Measurements from ENCODE around the gene ACD. TPM values are rescaled to one million over a fixed set of nuclear protein-coding genes. Genes with fewer than 3 reads are reported as not detected.

Gene ACD
- total and polyA plus RNA-seq, 10 donors: 16.9 to 31.7 (median 24.0) TPM

DNA sequence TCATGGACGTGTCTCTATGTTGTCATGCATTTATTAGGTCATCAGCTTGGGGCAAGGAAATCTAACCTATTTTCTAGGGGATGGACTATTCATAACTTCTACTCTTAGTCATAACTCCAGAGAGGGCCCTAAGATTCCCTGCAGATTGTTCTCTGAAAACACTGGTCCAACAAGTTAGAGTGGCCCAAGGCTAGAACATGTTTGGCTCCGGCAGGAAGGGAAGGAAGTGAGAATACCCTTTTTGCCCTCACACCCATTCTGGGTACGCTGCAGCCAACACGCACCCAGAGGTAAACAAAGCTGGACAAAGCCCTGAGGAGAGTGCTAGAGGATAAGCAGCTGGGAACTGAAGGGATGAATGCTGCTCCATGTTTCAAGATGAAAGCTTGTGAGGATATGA is 16.5 kb upstream of the ACD start:
- DNase-seq: peak; percentile 40
- peak overlapping the region in 6 of 8 donors; percentile 39 to 94 (median 72) for H3K27ac ChIP-seq
- H3K9me3 ChIP-seq: no peaks in the 10 kb centered on the region
- TF ChIP-seq POLR2AphosphoS5 (IDR thresholded peaks at IDR 0.05) (peak in 1 of 3 donors; percentile 81), POLR2A (IDR thresholded peaks at IDR 0.05) (no peak)
- TF ChIP-seq, protein P1, sequence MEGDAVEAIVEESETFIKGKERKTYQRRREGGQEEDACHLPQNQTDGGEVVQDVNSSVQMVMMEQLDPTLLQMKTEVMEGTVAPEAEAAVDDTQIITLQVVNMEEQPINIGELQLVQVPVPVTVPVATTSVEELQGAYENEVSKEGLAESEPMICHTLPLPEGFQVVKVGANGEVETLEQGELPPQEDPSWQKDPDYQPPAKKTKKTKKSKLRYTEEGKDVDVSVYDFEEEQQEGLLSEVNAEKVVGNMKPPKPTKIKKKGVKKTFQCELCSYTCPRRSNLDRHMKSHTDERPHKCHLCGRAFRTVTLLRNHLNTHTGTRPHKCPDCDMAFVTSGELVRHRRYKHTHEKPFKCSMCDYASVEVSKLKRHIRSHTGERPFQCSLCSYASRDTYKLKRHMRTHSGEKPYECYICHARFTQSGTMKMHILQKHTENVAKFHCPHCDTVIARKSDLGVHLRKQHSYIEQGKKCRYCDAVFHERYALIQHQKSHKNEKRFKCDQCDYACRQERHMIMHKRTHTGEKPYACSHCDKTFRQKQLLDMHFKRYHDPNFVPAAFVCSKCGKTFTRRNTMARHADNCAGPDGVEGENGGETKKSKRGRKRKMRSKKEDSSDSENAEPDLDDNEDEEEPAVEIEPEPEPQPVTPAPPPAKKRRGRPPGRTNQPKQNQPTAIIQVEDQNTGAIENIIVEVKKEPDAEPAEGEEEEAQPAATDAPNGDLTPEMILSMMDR (IDR thresholded peaks at IDR 0.05 in 8 of 11, conservative IDR thresholded peaks at IDR 0.05 in 3 of 11): no peak
- H3K36me3 ChIP-seq: peaks cover 0 to 46% (median 9%) of the 10 kb centered on the region in 6 donors
- intact Hi-C loops (cut with DNase I; ENCODE audit: low total_unique reads): loop anchor here (10.0 kb wide), 1 partner anchor 248 kb away; no protein-coding TSS in a partner anchor
- 58 to 70% (median 67%) methylated on average over 4 of the region's 4 CpGs for WGBS, 5 donors
- H3K4me1 ChIP-seq: peaks cover 18 to 70% (median 59%) of the 10 kb centered on the region in 6 donors
- H3K4me3 ChIP-seq: no peak overlapping the region
- H3K27me3 ChIP-seq (replicated peaks in 1 of 7): no peaks in the 10 kb centered on the region

DNA sequence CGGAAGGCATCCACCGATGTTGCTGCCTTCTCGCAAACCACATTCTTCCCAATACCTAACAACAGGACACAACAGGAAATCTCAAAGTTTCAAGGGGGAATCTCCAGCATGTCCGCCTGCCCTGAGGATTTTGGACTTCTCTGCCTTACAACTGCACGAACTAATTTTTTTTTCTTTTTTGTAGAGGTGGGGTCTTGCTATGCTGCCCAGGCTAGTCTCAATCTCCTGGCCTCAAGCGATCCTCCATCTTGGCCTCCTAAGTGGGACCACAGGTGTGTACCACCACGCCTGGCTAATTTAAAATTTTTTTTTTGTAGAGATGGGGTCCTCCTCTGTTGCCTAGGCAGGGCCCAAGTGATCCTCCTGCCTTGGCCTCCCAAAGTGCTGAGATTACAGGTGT is 15.9 kb upstream of the ACD start:
- H3K4me3 ChIP-seq: no peak overlapping the region
- 94 to 99% (median 98%) methylated on average over 7 of the region's 7 CpGs for WGBS, 5 donors
- intact Hi-C loops (cut with DNase I; ENCODE audit: low total_unique reads): loop anchor here (10.0 kb wide), 1 partner anchor 249 kb away; no protein-coding TSS in a partner anchor
- H3K9me3 ChIP-seq: no peaks in the 10 kb centered on the region
- H3K27me3 ChIP-seq (replicated peaks in 1 of 7): no peaks in the 10 kb centered on the region
- peak overlapping the region; percentile 19 to 94 (median 66) for H3K27ac ChIP-seq
- TF ChIP-seq, protein P1 (IDR thresholded peaks at IDR 0.05 in 8 of 11, conservative IDR thresholded peaks at IDR 0.05 in 3 of 11): no peak
- TF ChIP-seq POLR2A (IDR thresholded peaks at IDR 0.05): no peak
- no peak for TF ChIP-seq POLR2AphosphoS5 (IDR thresholded peaks at IDR 0.05)
- no peak for DNase-seq
- H3K4me1 ChIP-seq: peaks cover 18 to 74% (median 60%) of the 10 kb centered on the region in 6 donors
- peaks cover 0 to 44% (median 9%) of the 10 kb centered on the region in 6 donors for H3K36me3 ChIP-seq

DNA sequence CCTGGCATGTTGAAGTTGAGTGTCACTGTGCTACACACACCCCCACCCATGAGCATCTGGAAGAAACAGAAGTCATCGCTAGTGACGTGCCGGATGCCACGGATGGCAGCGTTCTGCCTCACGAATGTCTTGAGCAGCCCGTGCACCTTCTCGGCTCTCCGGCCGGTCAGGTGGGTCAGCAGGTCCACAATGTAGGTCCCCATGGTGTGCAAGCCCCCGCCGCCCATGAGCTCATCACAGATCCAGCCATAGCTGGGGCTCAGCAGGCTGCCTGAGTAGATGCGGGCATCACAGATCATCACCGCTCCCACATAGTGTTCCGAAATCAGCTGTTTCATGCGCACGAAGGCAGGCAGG is 15.5 kb upstream of the ACD start:
- TF ChIP-seq, protein P1 (IDR thresholded peaks at IDR 0.05 in 8 of 11, conservative IDR thresholded peaks at IDR 0.05 in 3 of 11): no peak
- TF ChIP-seq POLR2AphosphoS5 (IDR thresholded peaks at IDR 0.05): peak in 1 of 3 donors; percentile 47
- peaks cover 18 to 78% (median 61%) of the 10 kb centered on the region in 6 donors for H3K4me1 ChIP-seq
- DNase-seq: no peak
- peak overlapping the region; percentile 19 to 94 (median 68) for H3K27ac ChIP-seq
- no peaks in the 10 kb centered on the region for H3K9me3 ChIP-seq
- peaks cover 0 to 39% (median 7%) of the 10 kb centered on the region in 6 donors for H3K36me3 ChIP-seq
- no peak overlapping the region for H3K4me3 ChIP-seq
- no peaks in the 10 kb centered on the region for H3K27me3 ChIP-seq (replicated peaks in 1 of 7)
- intact Hi-C loops (cut with DNase I; ENCODE audit: low total_unique reads): loop anchor here (10.0 kb wide), 1 partner anchor 249 kb away; no protein-coding TSS in a partner anchor
- 96 to 98% (median 96%) methylated on average over 10 to 17 of the region's 17 CpGs for WGBS, 5 donors

DNA sequence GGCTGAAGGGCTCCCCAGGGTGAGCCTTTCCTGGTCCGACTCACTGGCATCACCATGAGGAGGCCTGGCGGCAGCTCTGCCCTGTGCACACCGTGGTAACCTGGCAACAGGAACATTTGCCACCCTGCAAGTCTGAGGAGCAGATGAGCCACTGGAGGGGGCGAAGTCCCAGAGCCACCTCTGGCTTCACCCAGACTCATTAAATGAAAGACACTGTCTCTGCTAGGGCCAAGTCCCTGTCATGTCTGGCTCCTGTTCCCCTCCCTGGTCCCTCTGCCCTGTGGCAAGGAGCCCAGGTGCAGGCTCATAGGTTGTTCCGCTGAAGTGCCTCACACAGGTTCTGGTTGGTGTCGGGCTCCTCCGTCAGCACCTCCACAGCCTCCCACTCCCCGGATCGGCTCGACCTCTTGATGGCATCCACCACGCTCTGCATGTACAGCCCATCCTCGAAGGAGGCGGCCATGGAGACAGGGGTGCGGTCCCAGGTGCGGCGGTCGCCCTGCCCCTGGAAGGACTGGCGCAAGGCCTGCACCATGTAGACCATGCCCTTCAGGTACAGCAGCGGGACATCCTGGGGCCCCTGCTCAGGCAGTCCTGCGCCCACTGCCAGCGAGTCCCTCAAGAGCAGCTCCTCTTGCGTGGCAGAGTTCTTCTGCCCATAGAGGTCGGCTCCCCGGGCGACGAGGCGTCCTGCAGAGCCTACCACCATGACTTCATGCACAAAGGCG is 15.0 kb upstream of the ACD start:
- intact Hi-C loops (cut with DNase I; ENCODE audit: low total_unique reads): loop anchor here (5.0 to 10.0 kb wide), 2 partner anchors 42 to 250 kb away; partner anchors contain the start of gene GFOD2
- H3K9me3 ChIP-seq: no peaks in the 10 kb centered on the region
- peak in 1 of 3 donors; percentile 39 for TF ChIP-seq POLR2AphosphoS5 (IDR thresholded peaks at IDR 0.05)
- TF ChIP-seq, protein P1 (IDR thresholded peaks at IDR 0.05 in 8 of 11, conservative IDR thresholded peaks at IDR 0.05 in 3 of 11): no peak
- TF ChIP-seq POLR2A (IDR thresholded peaks at IDR 0.05): no peak
- H3K27me3 ChIP-seq (replicated peaks in 1 of 7): no peaks in the 10 kb centered on the region
- H3K36me3 ChIP-seq: peaks cover 0 to 34% (median 7%) of the 10 kb centered on the region in 6 donors
- H3K27ac ChIP-seq: peak overlapping the region in 7 of 8 donors; percentile 62 to 94 (median 83)
- 92 to 97% (median 95%) methylated on average over 19 to 28 of the region's 28 CpGs for whole genome bisulfite sequencing, 5 donors
- H3K4me1 ChIP-seq: peaks cover 18 to 79% (median 61%) of the 10 kb centered on the region in 6 donors
- peak; percentile 77 for DNase-seq
- no peak overlapping the region for H3K4me3 ChIP-seq

All from spleen (tissue), 11 donors.